ENCODE results near the gene ABCA12. TPM values are rescaled to one million over a fixed set of nuclear protein-coding genes. Genes with fewer than 3 reads are reported as not detected.

The ABCA12 gene
- total RNA-seq, 1 experiment from 2014 or later: 0.52 TPM

- no peak for DNase-seq (ENCODE audit: low read depth)
Observed at GRCh38 chr2:215120401-215120800, 18.0 kb downstream of the ABCA12 start.

GRCh38 chr2:215119847-215120246 is 18.6 kb downstream of the ABCA12 start:
- no peak for DNase-seq (ENCODE audit: low read depth)

GRCh38 chr2:215110918-215111317 is 27.5 kb downstream of the ABCA12 start:
- no peak for DNase-seq (ENCODE audit: low read depth)

- DNase-seq (ENCODE audit: low read depth): no peak
Observed at GRCh38 chr2:215107216-215108056, 31.0 kb downstream of the ABCA12 start.

GRCh38 chr2:215105607-215106354 is 32.6 kb downstream of the ABCA12 start:
- DNase-seq (ENCODE audit: low read depth): peak; percentile 21

- DNase-seq (ENCODE audit: low read depth): peak; percentile 5
Observed at GRCh38 chr2:215104226-215104625, 34.2 kb downstream of the ABCA12 start.

GRCh38 chr2:215098875-215099274 is 39.6 kb downstream of the ABCA12 start:
- no peak for DNase-seq (ENCODE audit: low read depth)

GRCh38 chr2:215084080-215084479 is 54.3 kb downstream of the ABCA12 start:
- DNase-seq (ENCODE audit: low read depth): no peak

- DNase-seq (ENCODE audit: low read depth): peak; percentile 8
Observed at GRCh38 chr2:215083146-215083545, 55.3 kb downstream of the ABCA12 start.

- DNase-seq (ENCODE audit: low read depth): no peak
Observed at GRCh38 chr2:215082446-215082845, 56.0 kb downstream of the ABCA12 start.

GRCh38 chr2:215080545-215080944 is 57.9 kb downstream of the ABCA12 start:
- DNase-seq (ENCODE audit: low read depth): no peak

- no peak for DNase-seq (ENCODE audit: low read depth)
Observed at GRCh38 chr2:215071676-215072075, 66.8 kb downstream of the ABCA12 start.

- no peak for DNase-seq (ENCODE audit: low read depth)
Observed at GRCh38 chr2:215068399-215068798, 70.0 kb downstream of the ABCA12 start.

- DNase-seq (ENCODE audit: low read depth): no peak
Observed at GRCh38 chr2:215066124-215066523, 72.3 kb downstream of the ABCA12 start.

- DNase-seq (ENCODE audit: low read depth): no peak
Observed at GRCh38 chr2:215063526-215063925, 74.9 kb downstream of the ABCA12 start.

- no peak for DNase-seq (ENCODE audit: low read depth)
Observed at GRCh38 chr2:215060861-215061536, 77.4 kb downstream of the ABCA12 start.

GRCh38 chr2:215059724-215060123 is 78.7 kb downstream of the ABCA12 start:
- DNase-seq (ENCODE audit: low read depth): no peak

GRCh38 chr2:215055891-215056290 is 82.5 kb downstream of the ABCA12 start:
- DNase-seq (ENCODE audit: low read depth): no peak

GRCh38 chr2:215052810-215053209 is 85.6 kb downstream of the ABCA12 start:
- DNase-seq (ENCODE audit: low read depth): no peak

- DNase-seq (ENCODE audit: low read depth): no peak
Observed at GRCh38 chr2:215052404-215052803, 86.0 kb downstream of the ABCA12 start.

GRCh38 chr2:215049341-215049740 is 89.1 kb downstream of the ABCA12 start:
- no peak for DNase-seq (ENCODE audit: low read depth)

- no peak for DNase-seq (ENCODE audit: low read depth)
Observed at GRCh38 chr2:215038421-215038820, 100.0 kb downstream of the ABCA12 start.

All from LHCN-M2 (cell line).